ENCODE results near the gene C1QL1. TPM values are rescaled to one million over a fixed set of nuclear protein-coding genes. Genes with fewer than 3 reads are reported as not detected.
A peak's percentile ranks its signal among the peaks of the same experiment; 100 is the strongest.

Gene C1QL1
- polyA plus RNA-seq, 1 donor, result 14.3 TPM

DNA sequence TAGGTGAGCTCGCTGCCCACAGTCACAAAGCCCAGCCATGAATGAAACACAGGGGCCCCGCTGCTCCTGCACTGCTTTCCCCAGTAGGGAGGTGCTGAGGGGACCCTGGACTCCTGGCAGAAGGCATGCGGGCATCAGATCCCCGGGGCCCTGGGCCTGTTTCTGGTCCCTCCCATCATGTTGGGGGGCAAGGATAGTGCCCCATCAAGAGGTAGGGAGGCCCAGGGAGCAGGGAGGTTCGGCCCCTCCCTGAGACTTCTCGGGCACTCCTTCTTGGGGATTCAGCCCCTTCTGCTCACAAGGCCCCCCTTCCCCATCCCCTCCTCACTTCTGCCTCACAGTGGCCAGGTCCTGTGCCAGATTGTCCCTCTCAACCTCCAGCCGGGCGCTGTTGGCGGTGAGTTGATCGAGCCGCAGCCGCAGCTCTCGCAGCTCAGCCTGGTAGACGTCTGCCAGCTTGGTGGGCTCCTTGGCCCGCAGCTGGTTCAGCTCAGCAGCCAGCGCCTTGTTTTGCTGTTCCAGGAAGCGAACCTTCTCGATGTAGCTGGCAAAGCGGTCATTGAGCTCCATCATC is 53.3 kb downstream of the C1QL1 start:
- DNase-seq, result no peak
- H3K4me3 ChIP-seq (ENCODE audit: low read length), result no peak overlapping the region
- no peak overlapping the region for H3K27ac ChIP-seq (ENCODE audit: low read length)
- WGBS (ENCODE audit: insufficient coverage, low lambda C conversion rate), result no CpG with 5 or more reads among the region's 19 CpGs
- no peaks in the 10 kb centered on the region for H3K36me3 ChIP-seq (ENCODE audit: control insufficient read depth, insufficient read depth, low read length)
- no peaks in the 10 kb centered on the region for H3K9me3 ChIP-seq (ENCODE audit: control insufficient read depth, low read depth, low read length)
- peaks cover 5% of the 10 kb centered on the region for H3K4me1 ChIP-seq (ENCODE audit: control insufficient read depth, insufficient read depth, low read length)
- H3K27me3 ChIP-seq (ENCODE audit: control insufficient read depth, insufficient read depth, low read length), result peaks cover 20% of the 10 kb centered on the region

DNA sequence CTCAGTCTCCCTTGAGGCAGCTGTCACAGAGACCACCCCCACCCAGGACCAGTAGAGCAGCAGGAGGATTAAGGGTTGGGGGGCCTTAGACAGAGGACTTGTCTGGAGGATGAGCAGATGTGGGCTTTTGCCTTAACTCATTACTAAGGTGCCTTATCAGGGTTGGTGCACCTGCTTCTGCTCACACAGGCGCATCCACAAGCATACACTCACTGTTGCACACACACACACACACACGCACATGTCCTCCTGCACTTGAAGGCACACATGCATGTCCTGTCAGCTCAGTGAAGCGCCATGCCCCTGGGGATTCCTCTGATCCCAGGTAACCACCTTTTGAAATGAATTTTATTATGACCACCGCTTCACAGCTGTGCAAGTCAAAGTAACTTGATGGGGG is 54.0 kb downstream of the C1QL1 start:
- no peak overlapping the region for H3K27ac ChIP-seq (ENCODE audit: low read length)
- no CpG with 5 or more reads among the region's 4 CpGs for whole genome bisulfite sequencing (ENCODE audit: insufficient coverage, low lambda C conversion rate)
- H3K36me3 ChIP-seq (ENCODE audit: control insufficient read depth, insufficient read depth, low read length), result no peaks in the 10 kb centered on the region
- H3K4me1 ChIP-seq (ENCODE audit: control insufficient read depth, insufficient read depth, low read length), result peaks cover 5% of the 10 kb centered on the region
- DNase-seq, result no peak
- no peaks in the 10 kb centered on the region for H3K9me3 ChIP-seq (ENCODE audit: control insufficient read depth, low read depth, low read length)
- H3K27me3 ChIP-seq (ENCODE audit: control insufficient read depth, insufficient read depth, low read length), result peaks cover 20% of the 10 kb centered on the region
- H3K4me3 ChIP-seq (ENCODE audit: low read length), result no peak overlapping the region

DNA sequence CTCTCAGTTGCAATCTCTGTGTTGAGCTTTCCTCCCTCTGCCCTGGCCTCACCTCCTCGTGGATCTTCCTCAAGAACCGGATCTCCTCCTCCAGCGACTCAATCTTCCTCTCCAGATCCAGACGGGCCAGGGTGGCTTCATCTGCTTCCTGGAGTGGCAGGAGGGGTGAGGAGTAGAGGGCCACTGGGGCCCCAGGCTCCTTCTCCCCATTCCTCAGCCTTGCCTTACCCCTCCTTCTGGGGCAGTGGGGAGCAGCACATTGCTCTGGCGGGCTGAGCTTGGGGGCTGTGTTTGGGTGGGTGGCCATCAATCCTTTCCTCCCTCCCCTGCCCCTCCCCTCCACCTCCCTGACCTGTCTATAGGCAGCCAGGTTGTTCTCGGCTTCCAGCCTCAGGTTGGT is 54.4 kb downstream of the C1QL1 start:
- H3K27me3 ChIP-seq (ENCODE audit: control insufficient read depth, insufficient read depth, low read length), result peaks cover 20% of the 10 kb centered on the region
- no CpG with 5 or more reads among the region's 6 CpGs for WGBS (ENCODE audit: insufficient coverage, low lambda C conversion rate)
- H3K4me1 ChIP-seq (ENCODE audit: control insufficient read depth, insufficient read depth, low read length), result peaks cover 5% of the 10 kb centered on the region

DNA sequence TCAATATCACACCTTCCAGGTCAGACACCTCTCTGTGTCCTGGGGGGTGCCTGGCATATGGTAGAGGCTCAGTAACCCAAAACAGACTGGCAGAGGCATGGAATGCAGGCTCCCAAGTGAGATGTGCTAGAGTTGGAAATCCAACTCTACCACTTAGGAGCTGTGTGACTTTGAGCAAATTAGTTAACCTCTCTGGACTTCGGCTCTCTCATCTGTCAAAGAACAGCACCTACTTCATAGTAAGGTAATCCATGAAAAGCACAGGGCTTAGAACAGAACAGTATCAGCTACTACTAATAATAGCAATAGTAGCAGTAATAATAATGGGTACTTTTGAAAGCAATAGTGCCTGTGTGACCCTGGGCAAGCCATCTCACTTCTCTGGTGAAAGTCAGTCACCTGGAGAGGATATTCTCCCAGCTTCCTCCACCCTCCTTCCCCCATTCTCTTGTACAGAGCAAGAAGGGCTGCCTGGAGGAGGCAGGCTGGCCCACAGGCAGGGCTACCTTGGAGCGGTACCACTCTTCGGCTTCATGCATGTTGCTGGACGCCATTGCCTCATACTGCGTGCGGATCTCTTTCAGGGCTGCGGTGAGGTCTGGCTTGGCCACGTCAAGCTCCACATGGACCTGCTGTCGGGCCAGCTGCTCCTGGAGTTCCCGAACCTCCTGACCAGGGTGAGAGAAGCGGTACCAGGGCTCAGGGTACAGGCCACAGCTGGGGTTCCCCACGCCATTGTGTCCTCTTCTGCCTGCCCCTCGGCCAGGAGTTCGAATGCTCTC is 55.1 kb downstream of the C1QL1 start:
- no peak overlapping the region for H3K4me3 ChIP-seq (ENCODE audit: low read length)
- peaks cover 5% of the 10 kb centered on the region for H3K4me1 ChIP-seq (ENCODE audit: control insufficient read depth, insufficient read depth, low read length)
- H3K9me3 ChIP-seq (ENCODE audit: control insufficient read depth, low read depth, low read length), result no peaks in the 10 kb centered on the region
- H3K27me3 ChIP-seq (ENCODE audit: control insufficient read depth, insufficient read depth, low read length), result peaks cover 20% of the 10 kb centered on the region
- no peak for DNase-seq
- H3K36me3 ChIP-seq (ENCODE audit: control insufficient read depth, insufficient read depth, low read length), result no peaks in the 10 kb centered on the region
- no peak overlapping the region for H3K27ac ChIP-seq (ENCODE audit: low read length)
- WGBS (ENCODE audit: insufficient coverage, low lambda C conversion rate), result 83% methylated on average over 3 of the region's 14 CpGs

More for the DNA sequence above, 54.4 kb downstream of the C1QL1 start:
- no peak overlapping the region for H3K27ac ChIP-seq (ENCODE audit: low read length)
- H3K36me3 ChIP-seq (ENCODE audit: control insufficient read depth, insufficient read depth, low read length), result no peaks in the 10 kb centered on the region
- H3K4me3 ChIP-seq (ENCODE audit: low read length), result no peak overlapping the region
- H3K9me3 ChIP-seq (ENCODE audit: control insufficient read depth, low read depth, low read length), result no peaks in the 10 kb centered on the region
- DNase-seq, result no peak

DNA sequence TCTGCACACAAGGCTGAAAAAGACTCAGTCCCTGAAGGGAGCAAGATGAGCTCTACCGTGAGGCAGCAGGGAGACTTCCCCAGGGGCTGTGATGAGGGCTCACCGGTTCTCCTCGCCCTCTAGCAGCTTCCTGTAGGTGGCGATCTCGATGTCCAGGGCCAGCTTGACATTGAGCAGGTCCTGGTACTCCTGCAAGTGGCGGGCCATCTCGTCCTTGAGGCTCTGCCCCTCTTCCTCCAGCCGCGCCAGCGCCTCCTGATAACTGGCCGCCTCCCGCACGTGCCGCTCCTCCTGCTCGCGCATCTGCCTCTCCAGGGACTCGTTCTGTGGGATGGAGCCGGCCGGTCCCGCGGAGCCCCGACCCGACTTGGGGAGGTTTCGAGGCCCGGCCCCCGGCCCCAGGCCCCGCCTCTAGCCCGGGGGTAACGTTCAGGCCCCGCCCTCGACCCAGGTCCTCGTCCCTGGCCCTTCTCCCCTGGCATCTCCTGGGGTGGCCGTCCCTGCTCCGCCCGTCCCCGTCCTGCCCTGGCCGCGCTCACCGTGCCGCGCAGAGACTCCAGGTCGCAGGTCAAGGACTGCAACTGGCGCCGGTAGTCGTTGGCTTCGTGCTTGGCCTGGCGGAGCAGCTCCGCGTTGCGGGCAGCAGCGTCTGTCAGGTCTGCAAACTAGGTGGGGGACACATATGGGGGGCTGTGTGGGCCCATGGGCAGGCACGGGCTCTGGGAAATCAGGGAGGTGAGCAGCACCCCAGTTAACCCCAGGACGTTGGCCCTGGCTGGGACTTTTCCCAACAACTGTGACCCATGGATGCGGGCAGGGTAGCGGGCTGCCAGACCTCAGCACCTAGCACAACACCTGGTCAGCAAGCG is 56.7 kb downstream of the C1QL1 start:
- peaks cover 16% of the 10 kb centered on the region for H3K4me1 ChIP-seq (ENCODE audit: control insufficient read depth, insufficient read depth, low read length)
- H3K4me3 ChIP-seq (ENCODE audit: low read length), result no peak overlapping the region
- peaks cover 20% of the 10 kb centered on the region for H3K27me3 ChIP-seq (ENCODE audit: control insufficient read depth, insufficient read depth, low read length)
- H3K9me3 ChIP-seq (ENCODE audit: control insufficient read depth, low read depth, low read length), result no peaks in the 10 kb centered on the region
- no peak overlapping the region for H3K27ac ChIP-seq (ENCODE audit: low read length)
- H3K36me3 ChIP-seq (ENCODE audit: control insufficient read depth, insufficient read depth, low read length), result no peaks in the 10 kb centered on the region
- peak in 1 of 2 donors; percentile 47 for DNase-seq
- no CpG with 5 or more reads among the region's 56 CpGs for WGBS (ENCODE audit: insufficient coverage, low lambda C conversion rate)

DNA sequence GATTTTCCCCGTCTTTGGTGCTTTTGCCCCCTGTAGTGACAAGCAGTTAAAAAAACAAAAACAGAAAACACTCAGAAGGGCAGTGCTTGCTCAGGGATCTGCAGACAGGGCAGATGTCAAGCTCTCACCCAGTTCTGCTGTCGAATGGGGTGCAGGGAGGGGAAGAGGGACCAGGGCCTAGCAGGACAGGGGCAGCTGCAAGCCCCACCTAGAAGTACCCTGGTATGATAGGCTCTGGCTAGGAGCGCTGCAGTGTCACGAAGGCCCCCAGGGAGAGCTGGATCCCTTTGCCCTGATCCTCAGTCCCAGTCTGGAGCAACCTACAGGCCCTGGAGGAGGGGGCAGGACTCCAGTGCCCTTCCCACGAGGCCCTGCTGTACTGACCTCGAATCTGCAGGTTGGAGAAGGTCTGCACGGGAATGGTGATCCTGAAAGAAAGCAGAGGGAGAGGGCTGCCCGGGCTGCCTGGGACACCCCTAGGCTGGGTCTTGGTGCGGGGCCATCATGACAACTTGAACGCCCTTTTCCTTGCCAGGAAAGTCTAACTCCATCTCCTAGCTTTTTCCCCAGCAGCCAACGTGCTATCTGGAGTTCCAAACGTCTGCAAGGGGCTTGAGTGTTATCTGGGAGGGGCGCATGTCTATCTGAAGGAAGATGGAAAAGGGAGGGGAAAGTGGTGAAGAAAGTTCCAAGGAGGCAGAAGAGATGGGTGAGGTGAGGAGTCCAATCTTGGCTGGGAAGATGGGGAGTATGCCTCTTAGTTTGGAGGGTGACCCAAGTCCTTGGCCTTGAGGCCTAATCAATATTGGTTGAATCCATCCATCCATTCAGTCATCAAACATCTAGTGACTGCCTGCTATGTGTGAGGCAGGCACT is 57.6 kb downstream of the C1QL1 start:
- Histone ChIP-seq H3K36me3 (ENCODE audit: control insufficient read depth, insufficient read depth, low read length) (no peaks in the 10 kb centered on the region), H3K4me3 (ENCODE audit: low read length) (no peak overlapping the region), H3K4me1 (ENCODE audit: control insufficient read depth, insufficient read depth, low read length) (peaks cover 20% of the 10 kb centered on the region), H3K27ac (ENCODE audit: low read length) (no peak overlapping the region), H3K27me3 (ENCODE audit: control insufficient read depth, insufficient read depth, low read length) (peaks cover 20% of the 10 kb centered on the region), H3K9me3 (ENCODE audit: control insufficient read depth, low read depth, low read length) (no peaks in the 10 kb centered on the region)
- WGBS (ENCODE audit: insufficient coverage, low lambda C conversion rate), result no CpG with 5 or more reads among the region's 13 CpGs
- DNase-seq, result no peak

Other genes starting within 250 kb of the C1QL1 start
- 1.2 TPM for gene ADAM11, start 209.3 kb downstream of the C1QL1 start, polyA plus RNA-seq
- gene GJC1, start 138.0 kb downstream of the C1QL1 start, polyA plus RNA-seq, result 8.2 TPM
- 1.8 TPM for gene HIGD1B, start 120.4 kb downstream of the C1QL1 start, polyA plus RNA-seq
- gene EFTUD2, start 68.9 kb downstream of the C1QL1 start, polyA plus RNA-seq, result 67.8 TPM
- 0.34 TPM for gene GFAP, start 52.8 kb downstream of the C1QL1 start, polyA plus RNA-seq
- gene KIF18B, start 20.5 kb downstream of the C1QL1 start, polyA plus RNA-seq, result 7.7 TPM
- 26.3 TPM for gene DCAKD, start 83.3 kb upstream of the C1QL1 start, polyA plus RNA-seq
- gene NMT1, start 93.0 kb upstream of the C1QL1 start, polyA plus RNA-seq, result 51.0 TPM
- 13.7 TPM for gene PLCD3, start 164.2 kb upstream of the C1QL1 start, polyA plus RNA-seq
- 16.6 TPM for gene ACBD4, start 167.4 kb upstream of the C1QL1 start, polyA plus RNA-seq
- 36.1 TPM for gene HEXIM1, start 180.2 kb upstream of the C1QL1 start, polyA plus RNA-seq
- 11.1 TPM for gene HEXIM2, start 193.6 kb upstream of the C1QL1 start, polyA plus RNA-seq

Data from large intestine (tissue), 3 donors.